Loucy (cell line): ENCODE results near the gene RACK1.

Source experiments
- H2AFZ ChIP-seq: fragments of 200-600 bp; sonication (generic); 2 replicates; pipeline ENCODE4 v1.6.0; 2016; ENCODE audit warnings: antibody characterized with exemption, mild to moderate bottlenecking, low read length, moderate library complexity
- H3F3A ChIP-seq: fragments of 200-600 bp; 2 replicates; pipeline ENCODE4 v1.6.0; 2016; ENCODE audit warnings: antibody characterized with exemption, low read depth, mild to moderate bottlenecking
- H3K27me3 ChIP-seq: fragments of 200-600 bp; sonication (generic); 2 replicates; pipeline ENCODE4 v1.6.1; 2014; ENCODE audit warnings: low read length, mild to moderate bottlenecking; ENCODE audit not compliant: insufficient read depth, poor library complexity, severe bottlenecking
- H3K36me3 ChIP-seq: fragments of 200-600 bp; sonication (generic); 2 replicates; pipeline ENCODE4 v1.6.1; 2016; ENCODE audit warnings: low read length; ENCODE audit not compliant: insufficient read depth
- H3K4me1 ChIP-seq: fragments of 200-600 bp; sonication (generic); 2 replicates; pipeline ENCODE4 v1.5.1; 2014; ENCODE audit warnings: low read length, mild to moderate bottlenecking; ENCODE audit not compliant: insufficient read depth, poor library complexity, severe bottlenecking
- H3K4me2 ChIP-seq: fragments of 200-600 bp; sonication (generic); 2 replicates; pipeline ENCODE4 v1.6.0; 2014; ENCODE audit warnings: antibody characterized with exemption, low read length, low read depth, mild to moderate bottlenecking; ENCODE audit not compliant: poor library complexity, severe bottlenecking
- H3K4me3 ChIP-seq: fragments of 200-600 bp; sonication (generic); 2 replicates; pipeline ENCODE4 v1.5.1; 2014; ENCODE audit warnings: low read length, mild to moderate bottlenecking, mixed read lengths; ENCODE audit not compliant: poor library complexity, severe bottlenecking
- H3K79me2 ChIP-seq: fragments of 200-600 bp; sonication (generic); 2 replicates; pipeline ENCODE4 v1.6.1; 2014; ENCODE audit warnings: low read length; ENCODE audit not compliant: insufficient read depth
- H3K9ac ChIP-seq: fragments of 200-600 bp; sonication (generic); 2 replicates; pipeline ENCODE4 v1.6.0; 2014; ENCODE audit warnings: mild to moderate bottlenecking, low read depth, low read length, moderate library complexity; ENCODE audit not compliant: poor library complexity, severe bottlenecking
- H3K9me2 ChIP-seq: fragments of 200-600 bp; sonication (generic); replicated peaks from 2 replicates; pipeline ENCODE4 v1.6.1; 2016; ENCODE audit warnings: low read depth, low read length, mixed read lengths
- H3K9me3 ChIP-seq: fragments of 200-600 bp; sonication (generic); 2 replicates; pipeline ENCODE4 v1.6.1; 2014; ENCODE audit warnings: mild to moderate bottlenecking, antibody characterized with exemption, low read length, low read depth; ENCODE audit not compliant: insufficient read depth
- H4K20me1 ChIP-seq: fragments of 200-600 bp; sonication (generic); 2 replicates; pipeline ENCODE4 v1.6.0; 2014; ENCODE audit warnings: antibody characterized with exemption, low read length, mild to moderate bottlenecking; ENCODE audit not compliant: insufficient read depth, poor library complexity, severe bottlenecking
- CTCF ChIP-seq: fragments of 200-600 bp; sonication (generic); conservative IDR thresholded peaks from 2 replicates; pipeline ENCODE4 v1.5.1; 2014; ENCODE audit warnings: mild to moderate bottlenecking, antibody characterized with exemption, low read length
- EZH2phosphoT487 ChIP-seq: fragments of 200-600 bp; IDR thresholded peaks from 2 replicates; pipeline ENCODE4 v1.6.1; 2018; ENCODE audit warnings: antibody characterized with exemption, mild to moderate bottlenecking, moderate library complexity, borderline replicate concordance

The RACK1 gene

GRCh38 chr5:181261320-181262049 lies 17.8 kb upstream of the RACK1 start:
- H3K9ac ChIP-seq, result peak overlapping the region; percentile 98
- TF ChIP-seq EZH2phosphoT487, result no peak
- TF ChIP-seq CTCF, result no peak
- H3K9me2 ChIP-seq, result no peaks in the 10 kb centered on the region
- H3K4me1 ChIP-seq, result peaks cover 14% of the 10 kb centered on the region
- H3K79me2 ChIP-seq, result peaks cover 40% of the 10 kb centered on the region
- no peaks in the 10 kb centered on the region for H3K36me3 ChIP-seq
- H4K20me1 ChIP-seq, result peaks cover 10% of the 10 kb centered on the region
- H3K4me2 ChIP-seq, result peak overlapping the region; percentile 97
- no peaks in the 10 kb centered on the region for H3K9me3 ChIP-seq
- H3K4me3 ChIP-seq, result peak overlapping the region; percentile 97
- peak overlapping the region; percentile 83 for H2AFZ ChIP-seq
- no peaks in the 10 kb centered on the region for H3F3A ChIP-seq
- no peaks in the 10 kb centered on the region for H3K27me3 ChIP-seq

DNA sequence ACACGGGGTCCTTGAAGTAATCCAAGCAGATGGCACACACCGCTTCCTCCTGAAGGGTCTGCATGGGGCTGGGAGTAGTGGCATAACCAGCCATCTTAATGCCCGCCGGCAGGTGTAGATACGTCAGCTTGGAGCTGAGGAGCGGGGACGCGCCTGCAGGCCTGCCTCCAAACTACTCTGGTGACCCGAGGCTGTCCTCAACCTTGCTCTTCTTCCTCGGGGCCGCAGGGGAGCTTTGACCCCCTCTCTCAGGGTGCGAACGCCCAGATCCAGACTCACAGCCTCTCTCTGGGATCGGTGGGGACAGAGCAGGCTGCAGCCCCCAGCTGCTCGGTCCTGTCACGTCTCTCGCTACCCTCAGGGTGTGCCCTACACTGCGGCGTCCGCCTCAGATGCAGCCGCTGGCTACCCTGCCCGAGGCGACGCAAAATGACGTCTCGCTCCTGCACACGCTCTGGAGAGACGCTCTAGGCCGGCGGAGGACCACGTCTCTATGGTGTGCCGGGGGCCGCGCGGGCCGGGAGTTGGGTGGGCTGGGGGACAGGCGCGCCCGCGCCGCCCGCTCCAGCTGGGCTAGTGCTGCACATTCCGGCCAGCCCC lies 17.1 kb upstream of the RACK1 start, which contains the start of gene TRIM52:
Gene TRIM52, minus strand, starts transcription at position 424 of the 600 bp plus-strand sequence. Its CDS starts 330 bp downstream, at position 94.
- Histone ChIP-seq H3K4me2 (peak within 1 kb of the TSS; percentile 97), H3K9ac (peak within 1 kb of the TSS; percentile 98), H3K36me3 (no peaks in the 10 kb centered on the region), H3F3A (no peaks in the 10 kb centered on the region), H3K79me2 (peaks cover 47% of the 10 kb centered on the region), H2AFZ (peak within 1 kb of the TSS; percentile 83), H3K9me2 (no peaks in the 10 kb centered on the region), H3K4me3 (peak within 1 kb of the TSS; percentile 97), H3K9me3 (no peaks in the 10 kb centered on the region), H3K4me1 (peaks cover 20% of the 10 kb centered on the region), H3K27me3 (no peaks in the 10 kb centered on the region), H4K20me1 (peaks cover 10% of the 10 kb centered on the region)
- no peak for TF ChIP-seq CTCF
- TF ChIP-seq EZH2phosphoT487, result no peak

DNA sequence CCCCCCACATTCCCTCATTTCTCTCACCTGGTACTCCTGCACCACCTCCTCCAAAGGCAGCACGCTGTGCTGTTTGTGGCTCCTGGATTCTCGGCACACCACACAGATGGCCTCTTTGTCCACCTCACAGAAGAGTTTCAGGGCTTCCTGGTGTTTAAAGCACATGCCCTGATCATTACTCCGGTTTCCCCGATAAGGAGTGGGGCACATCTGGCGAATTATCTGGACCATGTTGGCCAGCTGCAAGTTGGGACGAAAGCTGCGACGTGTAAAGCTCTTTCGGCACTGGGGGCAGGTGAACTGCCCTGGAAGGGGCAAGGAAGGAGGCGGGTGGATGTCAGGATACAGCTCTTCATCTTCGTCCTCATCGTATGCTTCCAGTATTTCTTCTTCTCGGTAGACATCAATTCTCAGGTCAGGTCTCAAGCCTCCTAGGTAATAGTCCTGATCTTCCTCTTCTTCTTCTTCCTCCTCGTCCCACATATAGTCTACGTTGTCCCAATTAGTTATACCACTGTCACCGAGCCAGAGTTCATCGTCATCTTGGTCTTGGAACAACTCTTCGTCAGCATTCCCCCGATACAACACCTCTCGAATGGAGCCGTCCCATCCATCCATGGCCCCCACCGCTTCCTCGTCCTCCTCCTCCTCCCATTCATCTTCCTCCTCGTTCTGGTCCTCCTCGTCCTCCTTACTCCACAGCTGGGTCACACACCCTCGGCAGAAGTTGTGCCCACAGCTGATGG lies 16.4 kb upstream of the RACK1 start:
- Histone ChIP-seq H3F3A (no peaks in the 10 kb centered on the region), H3K4me1 (peaks cover 25% of the 10 kb centered on the region), H3K9me2 (no peaks in the 10 kb centered on the region), H3K9me3 (no peaks in the 10 kb centered on the region), H3K4me3 (peak overlapping the region; percentile 97), H4K20me1 (peaks cover 13% of the 10 kb centered on the region), H3K4me2 (peak overlapping the region; percentile 97), H3K36me3 (no peaks in the 10 kb centered on the region), H3K9ac (peak overlapping the region; percentile 98), H3K79me2 (peaks cover 53% of the 10 kb centered on the region), H2AFZ (peak overlapping the region; percentile 83; the same call in 1 of the 2 replicates), H3K27me3 (no peaks in the 10 kb centered on the region)
- TF ChIP-seq CTCF, result no peak
- no peak for TF ChIP-seq EZH2phosphoT487
